ENCODE results near the gene SH3D19. TPM values are rescaled to one million over a fixed set of nuclear protein-coding genes. Genes with fewer than 3 reads are reported as not detected.

SH3D19 gene
- total and polyA plus RNA-seq, 9 donors, result 44.0 to 117 (median 91.4) TPM

GRCh38 chr4:151246742-151247141 is 78.7 kb downstream of the SH3D19 start:
- H3K4me3 ChIP-seq, result no peak overlapping the region
- TF ChIP-seq CTCF (IDR thresholded peaks at IDR 0.05), result no peak
- TF ChIP-seq EP300 (IDR thresholded peaks at IDR 0.05), result no peak
- no peak for TF ChIP-seq POLR2A (IDR thresholded peaks at IDR 0.05)
- 74 to 91% (median 87%) methylated on average over 2 of the region's 2 CpGs for WGBS, 3 donors

GRCh38 chr4:151242305-151242704 is 83.1 kb downstream of the SH3D19 start:
- intact Hi-C loops (cut with DNase I), result no loop called here
- WGBS, 3 donors, result 94 to 97% (median 94%) methylated on average over 2 of the region's 2 CpGs
- TF ChIP-seq EP300 (IDR thresholded peaks at IDR 0.05), result no peak
- no peak for TF ChIP-seq CTCF (IDR thresholded peaks at IDR 0.05)
- TF ChIP-seq POLR2A (IDR thresholded peaks at IDR 0.05), result no peak
- peaks cover 3% of the 10 kb centered on the region for H3K4me1 ChIP-seq (ENCODE audit: insufficient read depth)
- no peak for DNase-seq
- no peak overlapping the region for H3K4me3 ChIP-seq
- no peaks in the 10 kb centered on the region for H3K9me3 ChIP-seq
- H3K27me3 ChIP-seq, result no peaks in the 10 kb centered on the region
- H3K27ac ChIP-seq, result no peak overlapping the region
- H3K36me3 ChIP-seq, result no peaks in the 10 kb centered on the region

More at GRCh38 chr4:151246742-151247141, 78.7 kb downstream of the SH3D19 start:
- no peak overlapping the region for H3K27ac ChIP-seq
- DNase-seq, result no peak
- no peaks in the 10 kb centered on the region for H3K36me3 ChIP-seq
- intact Hi-C loops (cut with DNase I), result no loop called here
- H3K4me1 ChIP-seq (ENCODE audit: insufficient read depth), result no peaks in the 10 kb centered on the region
- H3K9me3 ChIP-seq, result no peaks in the 10 kb centered on the region
- H3K27me3 ChIP-seq, result no peaks in the 10 kb centered on the region

- Histone ChIP-seq H3K27me3 (no peaks in the 10 kb centered on the region), H3K4me1 (ENCODE audit: insufficient read depth) (peaks cover 3% of the 10 kb centered on the region), H3K9me3 (no peaks in the 10 kb centered on the region), H3K4me3 (no peak overlapping the region), H3K36me3 (no peaks in the 10 kb centered on the region), H3K27ac (no peak overlapping the region)
- DNase-seq, result no peak
- TF ChIP-seq EP300 (IDR thresholded peaks at IDR 0.05) (no peak), CTCF (IDR thresholded peaks at IDR 0.05) (no peak), POLR2A (IDR thresholded peaks at IDR 0.05) (no peak)
- WGBS, 3 donors, result 53 to 62% (median 58%) methylated on average over 3 of the region's 3 CpGs
- intact Hi-C loops (cut with DNase I), result loop anchor here in 1 of 4 donors (10.0 kb wide), 1 partner anchor 75 kb away; no protein-coding TSS in a partner anchor
These were observed 85.8 kb downstream of the SH3D19 start for GRCh38 chr4:151239608-151240007.

GRCh38 chr4:151238477-151238876 is 86.9 kb downstream of the SH3D19 start:
- no peak overlapping the region for H3K27ac ChIP-seq
- WGBS, 3 donors, result 20 to 22% (median 22%) methylated on average over 3 of the region's 3 CpGs
- no peaks in the 10 kb centered on the region for H3K36me3 ChIP-seq
- no peak overlapping the region for H3K4me3 ChIP-seq
- H3K4me1 ChIP-seq (ENCODE audit: insufficient read depth), result peaks cover 5% of the 10 kb centered on the region
- intact Hi-C loops (cut with DNase I), result loop anchor here in 1 of 4 donors (10.0 kb wide), 1 partner anchor 74 kb away; no protein-coding TSS in a partner anchor
- no peaks in the 10 kb centered on the region for H3K9me3 ChIP-seq
- TF ChIP-seq CTCF (IDR thresholded peaks at IDR 0.05), result no peak
- TF ChIP-seq POLR2A (IDR thresholded peaks at IDR 0.05), result no peak
- no peak for TF ChIP-seq EP300 (IDR thresholded peaks at IDR 0.05)
- no peak for DNase-seq
- no peaks in the 10 kb centered on the region for H3K27me3 ChIP-seq

All from ovary (tissue), 9 donors.